HTERT RPE-1 (cell line): ENCODE results near the gene SERPINA3.
"Not testable (repeated sequence)": the region's sequence is repeated elsewhere in the genome, so short reads cannot be mapped to it uniquely, and the experiment has no call there.

Source experiments
- in situ Hi-C: fragments of 300-500 bp; cut with MboI; formaldehyde crosslinking; loops from 4 replicates; pipeline ENCODE4 v1.14.3; 2020; ENCODE audit warnings: low sequenced_read_pairs

SERPINA3 gene

DNA sequence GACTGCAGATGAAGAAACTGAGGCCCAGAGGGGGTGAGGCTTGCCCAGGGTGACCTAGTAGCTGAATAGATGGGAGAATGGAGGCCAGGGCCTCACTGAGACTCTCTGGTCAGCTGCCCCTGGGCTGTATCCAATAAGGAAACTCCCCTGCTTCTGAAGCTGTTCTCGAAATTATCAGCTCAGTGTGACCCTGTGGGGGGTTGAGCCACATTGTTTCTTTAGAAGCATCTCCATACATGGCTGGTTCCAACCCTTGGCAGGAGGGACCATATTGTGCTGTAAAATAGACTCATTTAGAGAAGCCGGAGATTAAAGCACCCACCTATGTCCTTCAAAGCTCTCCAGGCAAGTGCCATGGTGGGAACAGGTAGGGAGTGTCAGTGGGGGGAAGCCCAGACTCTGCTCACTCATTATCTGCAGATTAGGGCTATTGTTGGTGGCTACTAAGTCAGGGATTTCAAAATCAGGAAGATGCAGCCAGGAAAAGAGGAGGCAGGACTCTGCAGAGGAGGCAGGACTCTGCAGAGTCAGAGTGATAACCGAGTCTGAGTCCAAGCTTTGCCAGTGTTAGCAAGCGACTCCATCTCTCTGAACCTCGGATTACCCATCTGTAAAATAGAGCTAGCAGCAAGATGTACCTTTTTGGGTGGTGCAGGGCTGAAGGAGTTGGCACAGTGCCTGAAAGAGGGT lies 27.5 kb upstream of the SERPINA3 start:
- in situ Hi-C loops = no loop called here

DNA sequence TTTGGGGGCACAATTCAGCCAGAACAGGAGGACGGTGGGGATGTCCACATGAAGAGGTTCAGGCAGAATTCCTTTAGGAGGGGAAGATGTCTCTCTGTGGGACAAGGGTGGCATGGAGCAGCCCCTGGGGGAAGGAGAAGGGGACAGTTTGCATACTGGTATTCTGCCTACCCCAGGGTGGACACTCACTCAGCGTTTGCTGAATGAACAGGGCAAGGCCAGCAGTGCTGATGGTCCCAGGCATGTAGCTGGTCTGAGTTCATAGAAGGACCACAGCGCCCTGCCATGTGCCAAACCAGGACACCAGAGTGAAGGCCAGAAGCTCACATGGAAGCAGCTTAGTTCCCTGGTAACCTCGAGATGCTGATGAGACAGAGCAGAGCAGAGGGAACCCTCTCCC lies 25.6 kb upstream of the SERPINA3 start:
- in situ Hi-C loops = no loop called here

DNA sequence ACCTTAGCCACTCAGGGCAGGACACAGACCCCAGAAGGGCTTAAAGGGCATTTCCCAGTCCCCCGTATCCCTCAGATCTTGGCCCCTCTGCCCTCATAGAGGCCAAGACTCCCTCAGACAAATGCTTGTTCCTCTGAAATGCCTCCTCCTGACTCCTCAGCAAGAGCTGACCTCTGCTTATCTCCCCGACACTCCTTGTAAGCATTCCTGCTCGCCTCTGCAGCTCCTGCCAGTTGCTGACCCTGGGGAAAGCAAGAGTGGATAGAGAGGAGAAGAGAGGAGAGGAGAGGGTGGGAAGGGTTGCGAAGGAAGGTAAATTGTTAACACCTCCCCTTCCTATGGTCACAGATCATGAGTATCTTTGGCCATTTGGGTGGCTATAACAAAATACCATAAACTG lies 23.9 kb upstream of the SERPINA3 start:
- in situ Hi-C loops = no loop called here

DNA sequence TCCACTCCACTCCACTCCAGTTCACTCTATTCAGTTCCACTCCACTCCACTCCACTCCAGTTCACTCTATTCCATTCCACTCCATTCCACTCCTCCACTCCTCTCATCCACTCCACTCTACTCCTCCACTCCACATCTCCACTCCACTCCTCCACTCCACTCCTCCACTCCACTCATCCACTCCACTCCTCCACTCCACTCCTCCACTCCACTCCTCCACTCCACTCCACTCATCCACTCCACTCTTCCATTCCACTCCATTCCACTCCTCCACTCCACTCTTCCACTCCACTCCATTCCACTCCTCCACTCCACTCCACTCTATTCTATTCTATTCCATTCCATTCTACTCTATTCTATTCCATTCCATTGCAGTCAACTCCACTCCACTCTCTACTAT lies 21.1 kb upstream of the SERPINA3 start:
- in situ Hi-C loops = no loop called here

DNA sequence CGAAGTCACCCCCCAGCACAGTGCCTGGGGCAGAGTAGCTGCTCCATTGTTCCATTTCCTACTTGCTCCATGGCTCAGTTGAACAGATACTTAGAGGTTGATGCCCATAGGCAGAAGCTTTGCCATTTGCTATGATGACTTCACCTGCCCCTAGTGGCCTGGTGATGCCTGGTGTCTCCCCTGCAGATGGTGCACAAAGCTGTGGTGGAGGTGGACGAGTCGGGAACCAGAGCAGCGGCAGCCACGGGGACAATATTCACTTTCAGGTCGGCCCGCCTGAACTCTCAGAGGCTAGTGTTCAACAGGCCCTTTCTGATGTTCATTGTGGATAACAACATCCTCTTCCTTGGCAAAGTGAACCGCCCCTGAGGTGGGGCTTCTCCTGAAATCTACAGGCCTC lies 20.3 kb upstream of the SERPINA3 start:
- in situ Hi-C loops = no loop called here

DNA sequence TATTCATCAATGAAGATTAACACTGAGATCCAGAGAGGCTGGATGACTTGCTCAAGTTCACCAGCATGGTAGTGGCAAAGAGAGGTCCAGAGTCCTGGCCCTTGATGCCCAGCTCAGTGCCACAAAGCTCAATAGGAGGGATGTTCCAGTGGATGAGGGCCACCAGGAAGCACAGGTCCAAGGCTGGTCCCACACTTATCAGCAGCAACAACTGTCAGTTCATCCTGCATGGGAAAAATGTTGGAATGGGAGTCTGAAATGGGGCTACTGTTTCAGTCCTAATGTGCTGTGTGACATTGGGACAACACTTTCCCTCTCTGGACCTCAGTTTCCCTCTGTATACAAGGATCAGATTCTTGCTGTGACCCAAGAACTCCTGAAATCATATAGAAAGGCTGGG lies 19.7 kb upstream of the SERPINA3 start:
- in situ Hi-C loops = no loop called here

DNA sequence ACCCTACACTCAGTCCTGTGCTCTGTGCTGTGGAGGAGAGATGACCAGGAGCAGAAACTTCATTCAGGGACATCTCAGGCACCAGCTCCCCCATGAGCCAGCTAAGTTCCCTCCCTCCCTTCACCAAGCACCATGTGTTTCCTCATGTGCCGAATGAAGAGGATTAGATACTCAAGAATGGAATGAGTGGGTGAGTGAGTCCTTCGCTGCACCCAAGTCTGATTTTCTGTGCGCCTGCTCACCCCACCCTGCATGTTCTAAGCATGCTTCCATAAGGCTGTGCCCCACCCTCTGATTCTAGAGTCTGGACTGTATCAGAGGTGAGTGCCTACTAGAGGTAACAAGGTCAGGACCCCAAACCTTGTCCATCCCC lies 18.8 kb upstream of the SERPINA3 start:
- in situ Hi-C loops = no loop called here

DNA sequence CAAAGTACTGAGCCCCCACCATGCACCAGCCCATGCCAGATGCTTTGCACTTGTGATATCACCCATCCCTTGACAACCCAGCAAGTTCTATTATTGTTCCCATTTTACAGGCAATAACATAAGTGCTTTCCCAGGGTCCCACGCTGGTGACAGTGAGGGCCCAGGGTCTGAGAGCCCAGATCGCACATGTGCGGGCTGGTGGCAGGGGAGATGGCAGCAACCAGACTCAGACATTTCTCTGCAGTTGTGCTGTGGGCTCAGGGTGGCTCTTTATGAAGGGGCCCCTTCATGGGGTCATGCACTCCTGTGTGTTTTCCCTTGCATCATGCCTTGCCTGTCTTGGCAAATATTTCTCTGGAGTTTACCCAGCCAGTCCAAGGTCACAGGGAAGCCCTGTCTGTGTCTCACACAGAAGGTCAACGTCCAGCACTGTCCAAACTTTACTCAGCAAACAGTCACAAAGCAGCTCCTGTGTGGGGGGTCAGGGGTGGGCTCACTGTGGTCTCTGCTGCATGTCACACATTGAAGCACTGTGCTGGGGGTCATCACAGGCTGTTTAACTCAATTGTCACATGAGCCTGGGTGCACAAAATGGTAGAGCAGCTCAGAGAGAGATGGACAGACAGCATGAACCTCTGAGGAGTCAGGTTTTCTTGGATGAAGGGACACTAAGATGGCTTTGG lies 18.3 kb upstream of the SERPINA3 start:
- in situ Hi-C loops = no loop called here

DNA sequence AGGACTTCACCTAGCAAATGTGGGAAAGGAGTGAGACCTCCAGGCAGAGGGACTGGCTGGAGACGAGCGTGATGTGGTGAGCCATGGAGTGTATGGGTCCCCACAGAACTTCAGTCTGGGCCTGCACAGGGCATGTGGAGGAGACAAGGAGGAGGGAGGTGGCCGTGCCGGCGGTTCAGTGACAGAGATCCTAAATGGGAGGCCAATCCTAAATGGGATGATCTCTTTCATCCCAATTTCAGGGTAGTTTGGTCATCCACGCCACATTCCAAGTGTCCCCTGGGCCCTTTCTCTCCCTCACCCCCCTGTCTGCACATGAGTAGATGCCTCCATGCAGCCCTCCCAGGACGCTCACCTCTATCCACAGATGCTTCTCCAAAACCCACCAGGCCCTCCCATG lies 17.8 kb upstream of the SERPINA3 start:
- in situ Hi-C loops = no loop called here

DNA sequence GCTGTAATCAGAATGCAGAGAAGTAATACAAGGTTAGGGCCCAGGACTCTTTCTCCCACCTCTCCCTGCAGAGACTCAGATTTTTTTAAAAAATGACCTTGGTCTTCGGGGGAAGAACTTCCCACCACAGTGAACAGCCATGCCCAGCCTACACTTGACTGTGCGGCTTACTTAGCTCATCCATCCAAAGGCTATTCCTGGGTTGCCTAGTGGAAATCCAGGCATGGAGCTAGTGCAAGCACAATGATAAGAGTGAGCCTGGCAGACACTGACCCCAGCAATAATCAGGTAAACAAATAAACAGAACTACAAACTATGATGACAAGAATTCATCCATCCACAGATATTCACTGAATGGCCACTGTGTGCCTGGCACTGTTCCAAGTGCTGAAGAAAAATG lies 16.3 kb upstream of the SERPINA3 start:
- in situ Hi-C loops = no loop called here

DNA sequence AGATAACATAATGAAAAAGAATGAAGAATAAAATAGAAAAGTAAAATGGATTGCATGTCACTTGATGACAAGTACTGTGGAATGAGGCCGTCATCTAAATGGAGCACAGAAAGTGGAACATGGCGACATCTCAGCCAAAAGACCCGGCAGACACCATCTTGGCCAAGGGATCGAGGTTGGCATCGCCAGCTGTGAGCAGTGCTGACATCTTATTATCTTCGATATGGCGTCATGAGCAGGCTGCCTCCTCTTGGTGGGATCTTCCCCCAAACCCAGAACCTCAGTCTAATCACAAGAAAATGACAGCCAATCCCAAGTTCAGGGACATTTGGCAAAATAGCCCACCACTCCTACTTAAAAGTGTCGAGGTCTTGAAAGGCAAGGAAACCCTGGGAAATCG lies 15.8 kb upstream of the SERPINA3 start:
- in situ Hi-C loops = no loop called here

DNA sequence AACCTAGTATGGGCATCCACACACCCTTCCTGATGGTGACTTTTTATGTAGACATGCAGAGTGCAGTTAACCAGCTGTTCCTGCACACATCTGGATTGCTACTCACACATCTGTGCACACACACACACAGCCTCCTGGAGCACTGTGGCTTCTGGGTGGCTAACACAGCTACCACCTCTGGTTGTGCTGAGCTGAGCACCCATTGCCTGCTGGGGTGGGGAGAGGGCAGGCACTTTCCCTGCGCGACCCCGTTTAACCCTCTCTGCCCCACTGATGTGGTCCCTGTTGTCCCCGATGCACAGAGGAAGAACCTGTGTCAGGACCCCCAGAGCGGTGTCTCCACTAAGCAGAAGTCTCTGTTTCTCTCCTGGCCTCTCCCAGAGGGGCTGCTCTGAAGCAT lies 14.4 kb upstream of the SERPINA3 start:
- in situ Hi-C loops = no loop called here

DNA sequence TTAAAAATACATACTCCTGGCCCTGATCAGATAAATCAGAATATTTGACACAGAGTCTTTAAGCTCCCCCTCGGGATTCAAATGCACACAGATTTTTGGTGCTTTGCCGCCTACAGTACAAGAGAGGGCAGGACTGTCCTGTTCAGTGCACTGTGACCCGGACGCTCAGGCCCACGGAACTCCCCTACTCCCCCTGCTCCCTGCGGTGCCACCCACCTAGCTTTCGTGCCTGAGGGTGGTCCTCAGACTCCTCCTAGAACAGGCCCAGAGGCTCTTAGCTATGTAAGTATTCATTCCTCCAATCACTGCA lies 13.7 kb upstream of the SERPINA3 start:
- in situ Hi-C loops = no loop called here

DNA sequence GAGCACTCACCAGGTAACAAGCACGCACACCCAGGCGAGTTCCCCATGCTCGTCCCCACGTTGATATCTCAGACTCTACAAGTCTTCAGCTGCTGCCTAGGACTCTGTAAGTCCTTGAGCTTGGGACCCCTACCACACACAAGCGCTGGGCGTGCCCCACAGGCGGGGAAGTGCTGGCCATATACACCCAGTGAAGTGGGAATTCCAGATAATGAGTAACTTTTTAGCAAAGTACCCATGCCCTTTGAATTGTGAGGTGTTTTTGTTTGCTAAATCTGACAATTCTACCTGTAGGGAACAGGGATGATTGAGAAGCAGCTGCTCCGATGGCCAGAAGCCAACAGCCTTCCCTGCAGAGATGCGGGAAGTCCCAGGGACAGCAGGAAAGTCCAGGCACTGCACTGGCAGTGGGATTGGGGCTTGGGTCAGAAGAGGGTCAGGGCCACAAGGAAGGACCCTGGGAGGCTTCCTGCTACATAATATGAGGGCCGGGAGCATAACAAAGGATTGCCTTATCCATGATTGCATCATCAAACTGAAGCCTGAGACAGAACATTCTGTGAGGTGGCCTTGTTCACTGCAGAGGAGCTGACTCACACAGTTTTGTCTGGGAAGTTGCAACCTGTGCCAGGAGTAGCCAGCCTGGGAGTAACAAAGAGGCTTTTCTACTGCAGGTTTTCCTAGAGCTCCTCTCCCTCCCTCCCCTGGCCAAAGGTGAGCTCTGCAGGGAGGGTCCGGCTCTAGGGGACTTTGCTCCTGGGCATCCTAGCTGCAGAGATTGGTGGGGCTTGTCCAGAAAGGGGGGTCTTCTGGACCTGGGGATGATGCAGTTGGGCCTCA lies 13.2 kb upstream of the SERPINA3 start:
- in situ Hi-C loops = no loop called here

DNA sequence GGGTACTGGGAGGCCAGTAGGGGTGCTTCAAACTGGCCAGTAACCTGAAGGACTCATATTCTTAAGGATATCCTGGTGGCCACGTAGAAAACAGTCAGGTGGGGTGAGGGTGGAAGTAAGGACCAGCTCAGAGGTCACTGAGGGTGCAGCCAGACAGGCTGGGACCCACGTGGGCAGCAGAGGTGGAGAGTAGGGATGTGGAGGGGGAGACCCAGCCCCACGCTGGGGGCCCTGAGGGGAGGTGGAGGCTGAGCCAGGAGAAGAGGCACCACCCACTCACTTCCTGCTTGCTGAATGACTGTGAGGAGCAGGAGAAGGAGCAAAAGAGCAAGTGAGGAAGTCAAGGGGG lies 12.6 kb upstream of the SERPINA3 start:
- in situ Hi-C loops = no loop called here

DNA sequence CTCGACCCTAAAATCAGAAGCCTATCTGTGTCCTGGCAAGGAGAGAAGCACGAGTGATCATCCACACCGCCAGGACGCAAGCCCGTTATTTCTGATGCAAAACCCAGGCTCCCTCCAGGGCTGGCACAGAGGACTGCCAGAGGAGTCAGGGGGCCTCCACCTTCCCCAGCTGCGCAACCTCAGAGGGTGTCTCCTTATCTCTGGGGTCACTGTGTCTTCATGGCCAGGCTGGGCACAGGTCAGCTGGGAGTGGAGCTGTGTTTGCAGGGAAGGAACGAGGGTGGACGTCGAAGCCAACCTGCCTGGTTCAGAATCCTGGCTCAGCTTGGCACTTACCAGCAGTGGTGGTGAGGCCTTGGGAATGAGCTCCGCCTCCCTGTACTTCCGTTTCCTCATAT lies 12.0 kb upstream of the SERPINA3 start:
- in situ Hi-C loops = no loop called here

DNA sequence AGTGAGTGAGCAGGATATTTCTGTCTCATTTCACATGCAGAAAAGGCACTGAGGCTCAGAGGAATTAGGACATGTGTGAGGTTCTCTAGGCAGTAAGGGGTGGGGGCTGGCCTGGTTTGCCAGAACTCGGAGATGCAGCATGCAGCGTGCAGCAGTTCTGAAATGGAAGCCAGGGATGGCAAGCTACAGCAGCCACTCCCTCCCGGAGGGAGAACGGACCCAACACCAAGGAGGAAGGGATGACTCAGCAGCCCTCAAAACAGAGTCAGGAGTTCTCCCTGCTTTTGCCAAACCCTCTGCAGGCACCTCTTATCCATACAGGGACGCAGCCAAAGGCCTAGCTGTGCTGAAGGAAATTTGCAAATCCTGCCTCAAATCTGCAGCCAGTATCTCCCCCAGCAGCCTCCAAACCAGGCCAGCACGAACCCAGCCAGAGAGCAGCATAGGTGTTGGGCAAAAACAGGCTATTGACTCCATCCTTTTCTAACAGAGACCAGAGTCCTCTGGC lies 10.3 kb upstream of the SERPINA3 start:
- in situ Hi-C loops = no loop called here

DNA sequence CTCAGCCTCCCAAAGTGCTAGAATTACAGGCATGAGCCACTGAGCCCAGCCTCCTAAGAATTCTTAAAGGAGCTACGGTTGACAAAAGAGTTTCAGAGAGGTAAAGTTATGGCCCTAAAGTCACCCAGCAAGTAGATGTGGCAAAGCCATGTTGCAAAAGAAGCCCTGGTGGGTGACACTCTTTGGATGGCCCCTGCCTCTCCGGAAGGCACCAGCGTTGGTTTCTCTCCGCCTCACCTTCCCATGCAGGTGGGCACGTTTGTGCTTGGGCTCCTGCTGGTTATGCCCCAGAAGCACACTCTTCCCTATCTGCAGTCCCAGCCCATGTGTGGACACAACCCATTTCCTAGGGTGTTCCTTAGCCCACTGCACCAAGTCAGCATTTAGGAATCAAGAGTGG lies 9.5 kb upstream of the SERPINA3 start:
- in situ Hi-C loops = no loop called here

DNA sequence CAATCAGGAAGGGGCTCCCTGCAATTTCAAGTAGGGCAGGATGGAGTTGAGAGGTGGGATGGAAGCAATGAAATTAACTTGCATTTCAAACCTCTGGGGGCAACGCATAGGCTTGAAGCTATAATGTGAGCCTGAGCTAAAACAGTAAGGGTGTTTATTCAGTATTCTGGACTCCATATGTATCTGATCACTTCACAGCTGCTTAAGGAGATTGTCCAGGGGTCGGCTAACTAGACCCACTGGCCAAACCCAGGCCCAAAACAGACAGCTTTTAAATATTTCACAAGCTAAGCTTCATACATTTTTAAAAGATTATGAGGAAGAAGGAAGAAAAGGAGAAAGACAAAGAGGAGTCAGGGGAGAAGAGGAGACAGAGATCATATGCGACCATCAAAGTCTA lies 6.8 kb upstream of the SERPINA3 start:
- in situ Hi-C loops = no loop called here

DNA sequence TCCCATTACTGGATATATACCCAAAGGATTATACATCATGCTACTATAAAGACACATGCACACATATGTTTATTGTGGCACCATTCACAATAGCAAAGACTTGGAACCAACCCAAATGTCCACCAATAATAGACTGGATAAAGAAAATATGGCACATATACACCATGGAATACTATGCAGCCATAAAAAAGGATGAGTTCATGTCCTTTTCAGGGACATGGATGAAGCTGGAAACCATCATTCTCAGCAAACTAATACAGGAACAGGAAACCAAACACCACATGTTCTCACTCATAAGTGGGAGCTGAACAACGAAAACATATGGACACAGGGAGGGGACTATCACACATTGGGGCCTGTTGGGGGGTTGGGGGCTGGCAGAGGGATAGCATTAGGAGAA lies 3.2 kb upstream of the SERPINA3 start:
- in situ Hi-C loops = not testable (repeated sequence)

DNA sequence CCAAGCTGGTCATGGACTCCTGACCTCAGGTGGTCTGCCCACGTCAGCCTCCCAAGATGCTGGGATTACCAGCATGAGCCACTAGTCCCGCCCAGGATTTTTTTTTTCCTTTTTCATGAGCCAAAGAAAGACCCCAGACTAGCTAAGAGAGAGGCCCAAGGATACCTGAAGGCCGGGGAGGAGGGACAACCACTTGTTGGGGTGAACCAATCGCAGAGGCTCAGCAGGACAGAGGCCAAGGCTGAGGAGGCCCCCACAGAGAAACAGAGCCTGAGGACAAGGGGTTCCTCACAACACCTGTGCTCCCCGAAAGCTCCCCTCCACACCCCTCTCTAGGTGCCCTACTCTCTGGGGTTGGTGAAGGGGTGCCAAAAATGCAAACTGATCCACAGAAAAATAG lies 1.0 kb upstream of the SERPINA3 start:
- in situ Hi-C loops = no loop called here
